Mammary epithelial cell (primary cell): Measurements from ENCODE around the gene PHF13.

Experiments used
- CTCF ChIP-seq, 2 donors: IDR thresholded peaks in 1 of 2; conservative IDR thresholded peaks in 1 of 2; 2 replicates each; pipeline ENCODE4 v1.5.1; 2011 to 2012; ENCODE audit warnings: inconsistent platforms in 2 of 2, low read length in 2 of 2, mild to moderate bottlenecking in 2 of 2, control low read depth in 1 of 2, low read depth in 1 of 2; ENCODE audit not compliant: insufficient read depth in 1 of 2; ENCODE audit errors: extremely low read depth in 1 of 2
- EZH2 ChIP-seq: IDR thresholded peaks from 2 replicates; pipeline ENCODE4 v1.6.1; 2012; ENCODE audit warnings: low read length, inconsistent platforms, borderline replicate concordance

DNA sequence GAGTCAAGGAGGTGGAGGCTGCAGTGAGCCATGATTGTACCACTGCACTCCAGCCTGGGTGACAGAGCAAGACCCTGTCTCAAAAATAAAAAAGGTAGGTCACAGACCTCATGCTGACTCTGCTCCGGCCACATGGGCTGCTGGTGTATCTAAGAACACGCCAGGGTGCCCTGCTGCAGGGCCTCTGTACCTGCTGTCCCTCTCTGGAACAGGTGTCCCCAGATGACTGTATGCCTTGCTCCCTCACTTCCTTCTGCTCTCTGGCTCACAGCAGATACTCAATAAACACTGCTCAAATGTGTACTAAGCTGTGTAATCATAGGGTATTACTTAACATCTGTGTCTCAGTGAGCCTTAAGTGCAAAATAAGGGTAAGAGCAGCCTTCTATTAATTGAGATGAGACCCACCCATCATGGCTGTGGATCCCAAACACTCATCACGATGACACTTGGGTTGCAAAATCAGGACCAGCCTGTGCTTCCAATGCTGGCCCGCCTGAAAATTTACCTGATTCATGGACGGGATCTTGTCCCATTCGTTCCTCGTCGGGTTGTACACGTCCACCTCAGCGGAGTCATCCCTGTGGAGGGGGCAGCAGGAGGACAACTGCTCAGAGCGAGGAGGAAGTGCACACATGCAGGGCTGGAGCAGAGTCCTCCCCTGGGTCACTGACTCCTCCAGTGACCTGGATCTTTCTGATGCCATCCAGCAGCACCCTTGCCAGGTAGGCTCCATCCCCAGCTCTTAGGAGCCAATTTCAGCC lies 18.4 kb upstream of the PHF13 start:
- TF ChIP-seq CTCF (conservative IDR thresholded peaks at IDR 0.05 in 1 of 2, IDR thresholded peaks at IDR 0.05 in 1 of 2; ENCODE audit: extremely low read depth in 1 of 2, insufficient read depth in 1 of 2, low read depth in 1 of 2, low read length in 2 of 2) (no peak), EZH2 (no peak)
